ENCODE results near the gene CTNND1.

GRCh38 chr11:57791321-57792059, 29.9 kb downstream of the CTNND1 start:
- no peak for TF ChIP-seq POLR2A (IDR thresholded peaks at IDR 0.05; ENCODE audit: low read depth, low read length)
- no peak for TF ChIP-seq POLR2AphosphoS5 (IDR thresholded peaks at IDR 0.05; ENCODE audit: low read depth, low read length)
